ENCODE data around the gene CRACDL.

The CRACDL gene

GRCh38 chr2:98822301-98823164 lies 113.5 kb downstream of the CRACDL start:
- DNase-seq = no peak

GRCh38 chr2:98821629-98822135 lies 114.3 kb downstream of the CRACDL start:
- no peak for DNase-seq

GRCh38 chr2:98819231-98819766 lies 116.7 kb downstream of the CRACDL start:
- no peak for DNase-seq

- no peak for DNase-seq
These were observed 117.9 kb downstream of the CRACDL start for GRCh38 chr2:98818164-98818563.

GRCh38 chr2:98816281-98816680 lies 119.7 kb downstream of the CRACDL start:
- no peak for DNase-seq

- DNase-seq = no peak
These were observed 120.2 kb downstream of the CRACDL start for GRCh38 chr2:98815795-98816194.

GRCh38 chr2:98811766-98812165 lies 124.3 kb downstream of the CRACDL start:
- no peak for DNase-seq

GRCh38 chr2:98810588-98810928 lies 125.5 kb downstream of the CRACDL start:
- no peak for DNase-seq

- no peak for DNase-seq
These were observed 126.0 kb downstream of the CRACDL start for GRCh38 chr2:98809878-98810587.

- no peak for DNase-seq
These were observed 126.9 kb downstream of the CRACDL start for GRCh38 chr2:98809116-98809515.

GRCh38 chr2:98808546-98808945 lies 127.5 kb downstream of the CRACDL start:
- no peak for DNase-seq

GRCh38 chr2:98807929-98808328 lies 128.1 kb downstream of the CRACDL start:
- no peak for DNase-seq

- DNase-seq = no peak
These were observed 128.8 kb downstream of the CRACDL start for GRCh38 chr2:98807221-98807620.

- no peak for DNase-seq
These were observed 129.8 kb downstream of the CRACDL start for GRCh38 chr2:98806236-98806697.

GRCh38 chr2:98805412-98806171 lies 130.4 kb downstream of the CRACDL start:
- peak; percentile 97 to 98 for DNase-seq

- DNase-seq = no peak
These were observed 131.3 kb downstream of the CRACDL start for GRCh38 chr2:98804736-98805135.

- DNase-seq = no peak
These were observed 131.8 kb downstream of the CRACDL start for GRCh38 chr2:98804265-98804650.

- no peak for DNase-seq
These were observed 132.4 kb downstream of the CRACDL start for GRCh38 chr2:98803405-98804264.

GRCh38 chr2:98802344-98802743 lies 133.7 kb downstream of the CRACDL start:
- DNase-seq = no peak

GRCh38 chr2:98801921-98802321 lies 134.1 kb downstream of the CRACDL start:
- no peak for DNase-seq

GRCh38 chr2:98801286-98801685 lies 134.7 kb downstream of the CRACDL start:
- no peak for DNase-seq

All from Kasumi-1 (cell line).